A549 (cell line): ENCODE measurements around the gene CLPX. TPM values are rescaled to one million over a fixed set of nuclear protein-coding genes. Genes with fewer than 3 reads are reported as not detected.

ENCODE experiments used
- ATAC-seq, 2 experiments: fragments of 200-7000 bp in 1 of 2; fragments of >200 bp in 1 of 2; cut with Nextera tagmentation in 1 of 2; cut with Tn5 transposase in 1 of 2; 3 replicates each; pipeline versions ENCODE4 v1.8.0 to v1.9.1; 2018 to 2020; ENCODE audit warnings: mild to moderate bottlenecking in 1 of 2, moderate library complexity in 1 of 2
- CTCF ChIA-PET: fragments of 300-600 bp; sonication (Branson Sonifier 250); formaldehyde crosslinking; extraction: SDS; loops from one replicate; lab custom pipeline; 2021; ENCODE audit warnings: antibody characterized with exemption, inconsistent platforms; lab: Yijun Ruan, JAX
- POLR2A ChIA-PET: fragments of 350-600 bp; formaldehyde crosslinking; extraction: SDS; loops from one replicate; lab custom pipeline; 2021; ENCODE audit warnings: antibody characterized with exemption, inconsistent platforms; lab: Yijun Ruan, JAX
- DNase-seq, 2 experiments: peaks; one replicate each; pipeline versions ENCODE4 v3.0.0 to v3.0.0-alpha.2; 2011 to 2016; ENCODE audit warnings: low read depth in 1 of 2, low spot score in 1 of 2
- FAIRE-seq: peaks from 2 replicates; lab custom pipeline; 2011; peaks lifted over from hg19 to GRCh38; lab: Jason Lieb, UNC
- H3K27ac ChIP-seq, 2 experiments: fragments of >200 bp; sonication (Bioruptor Twin); formaldehyde crosslinking; 3 replicates each; pipeline ENCODE4 v1.5.1; 2016 to 2017
- H3K4me1 ChIP-seq: fragments of >200 bp; sonication (Bioruptor Twin); formaldehyde crosslinking; 3 replicates; pipeline ENCODE4 v1.6.1; 2016
- H3K4me2 ChIP-seq: fragments of >200 bp; sonication (Bioruptor Twin); formaldehyde crosslinking; 3 replicates; pipeline ENCODE4 v1.6.1; 2016
- H3K4me3 ChIP-seq: fragments of >200 bp; sonication (Bioruptor Twin); formaldehyde crosslinking; 3 replicates; pipeline ENCODE4 v1.5.1; 2016
- H3K9me3 ChIP-seq: fragments of >200 bp; sonication (Bioruptor Twin); formaldehyde crosslinking; 3 replicates; pipeline ENCODE4 v1.6.1; 2016
- CEBPB ChIP-seq, 2 experiments: fragments of >200 bp in 1 of 2; sonication (Bioruptor Twin) in 1 of 2; formaldehyde crosslinking in 1 of 2; IDR thresholded peaks; 2 replicates each; pipeline ENCODE4 v1.6.1; 2012 to 2016
- CHD4 ChIP-seq: fragments of 200-600 bp; sonication (generic); IDR thresholded peaks from 2 replicates; pipeline ENCODE4 v1.6.1; 2016; ENCODE audit warnings: antibody characterized with exemption, mild to moderate bottlenecking, borderline replicate concordance
- EHF ChIP-seq: fragments of 250-450 bp; sonication (Bioruptor Pico); IDR thresholded peaks from 2 replicates; pipeline ENCODE4 v1.5.0; 2020; ENCODE audit warnings: mild to moderate bottlenecking
- EHMT2 ChIP-seq: fragments of 200-600 bp; sonication (generic); IDR thresholded peaks from 2 replicates; pipeline ENCODE4 v1.6.1; 2016; ENCODE audit warnings: antibody characterized with exemption, low read depth, mild to moderate bottlenecking, moderate library complexity
- FOSL2 ChIP-seq, 2 experiments: fragments of 450-650 bp in 1 of 2; fragments of >200 bp in 1 of 2; sonication (Bioruptor Twin) in 1 of 2; formaldehyde crosslinking; IDR thresholded peaks; 2 replicates each; pipeline versions ENCODE4 v1.5.0 to v1.6.1; 2016 to 2020; ENCODE audit warnings: mild to moderate bottlenecking in 1 of 2, moderate library complexity in 1 of 2
- GATA3 ChIP-seq: IDR thresholded peaks from 2 replicates; pipeline ENCODE4 v1.6.1; 2012; ENCODE audit warnings: borderline replicate concordance
- JUN ChIP-seq, 2 experiments: fragments of >200 bp; sonication (Bioruptor Twin); formaldehyde crosslinking; IDR thresholded peaks; 2 replicates in 1 of 2; 3 replicates in 1 of 2; pipeline ENCODE4 v1.6.1; 2016 to 2017
- KDM5A ChIP-seq: fragments of 200-600 bp; sonication (generic); IDR thresholded peaks from 2 replicates; pipeline ENCODE4 v1.6.1; 2016; ENCODE audit warnings: antibody characterized with exemption, mild to moderate bottlenecking
- MAFK ChIP-seq: fragments of 450-650 bp; IDR thresholded peaks from 2 replicates; pipeline ENCODE4 v1.6.1; 2014; ENCODE audit not compliant: partially characterized antibody
- MYC ChIP-seq: IDR thresholded peaks from 2 replicates; pipeline ENCODE4 v1.6.1; 2012; ENCODE audit warnings: mild to moderate bottlenecking, inconsistent platforms, low read length, improper control_type of control experiment, borderline replicate concordance
- POLR2AphosphoS2 ChIP-seq: conservative IDR thresholded peaks from 2 replicates; pipeline ENCODE4 v1.6.1; 2012; ENCODE audit warnings: low read length, improper control_type of control experiment, inconsistent platforms
- RAD21 ChIP-seq, 2 experiments: fragments of >200 bp in 1 of 2; sonication (Bioruptor Twin) in 1 of 2; formaldehyde crosslinking in 1 of 2; IDR thresholded peaks in 1 of 2; conservative IDR thresholded peaks in 1 of 2; 2 replicates in 1 of 2; 3 replicates in 1 of 2; pipeline ENCODE4 v1.6.1; 2012 to 2018; ENCODE audit warnings: inconsistent platforms in 1 of 2
- RCOR1 ChIP-seq: fragments of 150-350 bp; IDR thresholded peaks from 2 replicates; pipeline ENCODE4 v1.6.1; 2014; ENCODE audit warnings: antibody characterized with exemption, low read length, low read depth
- RFX5 ChIP-seq: fragments of 450-650 bp; IDR thresholded peaks from 2 replicates; pipeline ENCODE4 v1.7.1; 2014; ENCODE audit warnings: antibody characterized with exemption, mild to moderate bottlenecking, moderate library complexity
- ZNF302 ChIP-seq: fragments of 250-450 bp; sonication (Bioruptor Pico); IDR thresholded peaks from 2 replicates; pipeline ENCODE4 v1.9.0; 2021; ENCODE audit warnings: inconsistent platforms, mild to moderate bottlenecking, moderate library complexity
- ZSCAN20 ChIP-seq: fragments of 250-450 bp; sonication (Bioruptor Pico); IDR thresholded peaks from 2 replicates; pipeline ENCODE4 v1.8.0; 2022; ENCODE audit warnings: mild to moderate bottlenecking, moderate library complexity
- WGBS: methylation state at CpG from one replicate; pipeline ENCODE4 v1.1.6; 2017; ENCODE audit errors: missing lambda C conversion rate; 5-methylcytosine and 5-hydroxymethylcytosine counted together
- polyA plus RNA-seq, 4 experiments: library from polyadenylated mRNA; depleted of rRNA in 3 of 4; stranded (reverse); fragments of >200 nt; fragmentation: RNase III in 1 of 4; extraction: RNeasy Plus Mini Kit Qiagen cat#74134 plus additional on column Dnase treatment in 1 of 4; gene quantifications; 2 replicates in 3 of 4; 3 replicates in 1 of 4; pipeline ENCODE4 v1.2.3, GENCODE V29; 2011 to 2017
- TF ChIP-seq, protein P1 (sequence below): IDR thresholded peaks from 2 replicates; pipeline ENCODE4 v1.6.1; 2012
- TF ChIP-seq, protein P2 (sequence below): IDR thresholded peaks from 2 replicates; pipeline ENCODE4 v1.6.1; 2012; ENCODE audit warnings: low read depth, borderline replicate concordance
- TF ChIP-seq, protein P3 (sequence below): fragments of >200 bp; sonication (Bioruptor Twin); formaldehyde crosslinking; IDR thresholded peaks from 2 replicates; pipeline ENCODE4 v1.6.1; 2016
- TF ChIP-seq, protein P4 (sequence below): fragments of >200 bp; sonication (Bioruptor Twin); formaldehyde crosslinking; IDR thresholded peaks from 3 replicates; pipeline ENCODE4 v1.5.1; 2016

The CLPX gene
- polyA plus RNA-seq, 2 of the 4 experiments (the other 2 are of a cell fraction), result 55.4 to 113 TPM

DNA sequence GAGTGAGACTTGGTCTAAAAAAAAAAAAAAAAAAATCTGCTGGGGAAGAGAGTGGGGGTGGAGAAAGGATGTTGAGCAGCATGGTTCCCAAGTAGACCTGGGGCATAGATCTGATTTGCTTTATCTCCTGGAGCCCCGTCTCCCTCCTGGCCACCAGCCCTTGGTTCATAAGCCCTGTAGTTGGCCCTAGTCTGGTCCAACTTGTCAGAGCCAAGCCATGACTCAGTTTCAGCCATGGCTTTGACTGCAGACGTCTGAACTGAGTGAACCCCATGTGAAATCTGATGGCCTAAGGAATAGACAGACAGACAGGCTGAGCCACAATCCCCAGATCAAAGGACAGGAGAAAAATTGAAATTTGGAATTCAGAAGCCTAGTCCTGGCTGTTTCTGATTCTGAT is 28.1 kb upstream of the CLPX start:
- no peak overlapping the region for H3K27ac ChIP-seq
- TF ChIP-seq ZNF302 (CRISPR knock-in tag) (no peak), RCOR1 (no peak), RAD21 (conservative IDR thresholded peaks at IDR 0.05 in 1 of 2, IDR thresholded peaks at IDR 0.05 in 1 of 2) (no peak), JUN (IDR thresholded peaks at IDR 0.05) (no peak), MYC (no peak), EHF (CRISPR knock-in tag) (no peak), GATA3 (no peak), KDM5A (no peak), CHD4 (no peak), RFX5 (no peak), CEBPB (IDR thresholded peaks at IDR 0.05) (no peak), ZSCAN20 (CRISPR knock-in tag) (no peak), POLR2AphosphoS2 (no peak), FOSL2 (IDR thresholded peaks at IDR 0.05) (no peak), FOSL2 (CRISPR knock-in tag; IDR thresholded peaks at IDR 0.05) (no peak), MAFK (no peak)
- TF ChIP-seq, protein P1, sequence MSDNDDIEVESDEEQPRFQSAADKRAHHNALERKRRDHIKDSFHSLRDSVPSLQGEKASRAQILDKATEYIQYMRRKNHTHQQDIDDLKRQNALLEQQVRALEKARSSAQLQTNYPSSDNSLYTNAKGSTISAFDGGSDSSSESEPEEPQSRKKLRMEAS, result no peak
- TF ChIP-seq, protein P2, sequence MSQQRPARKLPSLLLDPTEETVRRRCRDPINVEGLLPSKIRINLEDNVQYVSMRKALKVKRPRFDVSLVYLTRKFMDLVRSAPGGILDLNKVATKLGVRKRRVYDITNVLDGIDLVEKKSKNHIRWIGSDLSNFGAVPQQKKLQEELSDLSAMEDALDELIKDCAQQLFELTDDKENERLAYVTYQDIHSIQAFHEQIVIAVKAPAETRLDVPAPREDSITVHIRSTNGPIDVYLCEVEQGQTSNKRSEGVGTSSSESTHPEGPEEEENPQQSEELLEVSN, result no peak
- TF ChIP-seq, protein P3, sequence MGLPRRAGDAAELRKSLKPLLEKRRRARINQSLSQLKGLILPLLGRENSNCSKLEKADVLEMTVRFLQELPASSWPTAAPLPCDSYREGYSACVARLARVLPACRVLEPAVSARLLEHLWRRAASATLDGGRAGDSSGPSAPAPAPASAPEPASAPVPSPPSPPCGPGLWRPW, result no peak
- TF ChIP-seq, protein P4, sequence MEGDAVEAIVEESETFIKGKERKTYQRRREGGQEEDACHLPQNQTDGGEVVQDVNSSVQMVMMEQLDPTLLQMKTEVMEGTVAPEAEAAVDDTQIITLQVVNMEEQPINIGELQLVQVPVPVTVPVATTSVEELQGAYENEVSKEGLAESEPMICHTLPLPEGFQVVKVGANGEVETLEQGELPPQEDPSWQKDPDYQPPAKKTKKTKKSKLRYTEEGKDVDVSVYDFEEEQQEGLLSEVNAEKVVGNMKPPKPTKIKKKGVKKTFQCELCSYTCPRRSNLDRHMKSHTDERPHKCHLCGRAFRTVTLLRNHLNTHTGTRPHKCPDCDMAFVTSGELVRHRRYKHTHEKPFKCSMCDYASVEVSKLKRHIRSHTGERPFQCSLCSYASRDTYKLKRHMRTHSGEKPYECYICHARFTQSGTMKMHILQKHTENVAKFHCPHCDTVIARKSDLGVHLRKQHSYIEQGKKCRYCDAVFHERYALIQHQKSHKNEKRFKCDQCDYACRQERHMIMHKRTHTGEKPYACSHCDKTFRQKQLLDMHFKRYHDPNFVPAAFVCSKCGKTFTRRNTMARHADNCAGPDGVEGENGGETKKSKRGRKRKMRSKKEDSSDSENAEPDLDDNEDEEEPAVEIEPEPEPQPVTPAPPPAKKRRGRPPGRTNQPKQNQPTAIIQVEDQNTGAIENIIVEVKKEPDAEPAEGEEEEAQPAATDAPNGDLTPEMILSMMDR, result no peak
- no peak for FAIRE-seq
- WGBS, result 70% methylated on average over 2 of the region's 2 CpGs
- POLR2A ChIA-PET, result no interaction called here
- DNase-seq, result no peak
- H3K4me2 ChIP-seq, result no peak overlapping the region
- H3K9me3 ChIP-seq, result no peaks in the 10 kb centered on the region
- H3K4me1 ChIP-seq, result peaks cover 7% of the 10 kb centered on the region; the same call in 1 of the 3 replicates
- ATAC-seq, result no peak
- CTCF ChIA-PET, result interaction anchor here (1.2 to 2.7 kb wide), 4 partner anchors 14 to 58 kb away, joined by 3 to 17 read pairs (median 6); no protein-coding TSS in a partner anchor
- no peak overlapping the region for H3K4me3 ChIP-seq

DNA sequence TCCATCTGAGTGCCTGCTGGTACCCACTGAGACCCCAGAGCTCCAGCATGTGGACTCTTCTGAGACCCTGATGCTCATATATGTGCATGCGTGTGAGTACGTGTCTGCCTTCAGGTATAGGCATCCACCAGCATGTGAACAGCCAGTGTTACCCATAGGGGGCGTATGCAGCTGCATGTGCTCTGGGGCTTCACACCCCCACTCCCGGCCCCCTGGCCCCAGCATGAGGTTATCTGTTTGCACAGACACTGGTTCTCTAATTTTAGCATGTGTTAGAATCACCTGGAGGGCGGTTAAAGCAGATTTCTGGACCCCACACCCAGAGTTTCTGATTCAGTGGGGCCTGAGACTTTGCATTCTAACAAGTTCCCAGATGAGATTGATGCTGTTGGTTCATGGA is 27.0 kb upstream of the CLPX start:
- FAIRE-seq (no peak), ATAC-seq (peak; percentile 44 to 78; a peak in 3 of 6 replicates)
- POLR2A ChIA-PET, result no interaction called here

More for the DNA sequence above, 27.0 kb upstream of the CLPX start:
- Histone ChIP-seq H3K4me1 (peaks cover 7% of the 10 kb centered on the region; the same call in 1 of the 3 replicates), H3K27ac (no peak overlapping the region), H3K4me2 (no peak overlapping the region)
- 52% methylated on average over 5 of the region's 5 CpGs for WGBS
- DNase-seq, result peak; percentile 48 to 54
- TF ChIP-seq, protein P1, result 0 out of 2 replicates have a peak, but pooled peaks have one; percentile 66
- TF ChIP-seq, protein P4, result peak; percentile 48
- TF ChIP-seq EHMT2, result no peak
- no peak for TF ChIP-seq CHD4
- TF ChIP-seq RAD21 (conservative IDR thresholded peaks at IDR 0.05 in 1 of 2, IDR thresholded peaks at IDR 0.05 in 1 of 2), result peak in 1 of 2 experiments; percentile 40; a peak in 2 of 5 replicates
- TF ChIP-seq, all 56 proteins: peak for 3
- CTCF ChIA-PET, result interaction anchor here (0.8 to 2.7 kb wide), 16 partner anchors 9 to 171 kb away, joined by 3 to 17 read pairs (median 4); partner anchors contain the start of gene CLPX
- no peak overlapping the region for H3K4me3 ChIP-seq
- no peaks in the 10 kb centered on the region for H3K9me3 ChIP-seq
